Cardiac fibroblast (primary cell): ENCODE data around the gene ZNF275.
"Not testable (repeated sequence)": the region's sequence is repeated elsewhere in the genome, so short reads cannot be mapped to it uniquely, and the experiment has no call there.

Experiments used
- DNase-seq, 2 donors: peaks; one replicate each; pipeline versions ENCODE4 v3.0.0 to v3.0.0-alpha.2; 2010; ENCODE audit warnings: low read depth in 2 of 2
- H3K4me3 ChIP-seq, 2 donors: replicated peaks in 1 of 2; 1 replicate in 1 of 2; 2 replicates in 1 of 2; pipeline ENCODE4 v1.5.1; 2011; ENCODE audit warnings: low read depth in 2 of 2, low read length in 2 of 2, mild to moderate bottlenecking in 2 of 2, moderate library complexity in 1 of 2
- CTCF ChIP-seq: IDR thresholded peaks from one replicate; pipeline ENCODE4 v1.5.1; 2011; ENCODE audit warnings: low read depth, mild to moderate bottlenecking, low read length, inconsistent platforms

The ZNF275 gene

GRCh38 chrX:153312041-153312440 lies 21.9 kb upstream of the ZNF275 start:
- TF ChIP-seq CTCF: no peak
- no peak for DNase-seq
- no peak overlapping the region for H3K4me3 ChIP-seq

DNA sequence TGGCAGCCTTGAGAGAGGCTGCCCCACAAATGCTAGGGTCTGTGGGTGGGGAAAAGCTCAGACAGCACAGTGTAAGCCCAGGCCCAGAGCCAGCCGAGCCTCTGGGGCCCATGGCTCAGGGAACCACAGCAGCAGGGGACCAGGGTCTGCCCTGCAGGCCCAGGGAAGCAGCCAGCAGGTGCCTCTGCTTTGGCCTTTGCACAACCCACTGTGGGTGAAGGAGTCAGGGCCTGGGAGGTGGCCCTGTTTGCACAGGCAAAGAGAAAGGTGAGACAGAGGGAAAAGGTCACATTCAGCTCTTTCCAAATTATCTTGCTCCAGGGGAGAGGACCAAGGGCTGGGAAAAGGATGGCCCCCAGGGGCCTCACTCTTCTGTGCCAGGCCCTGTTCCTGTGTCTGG lies 21.1 kb upstream of the ZNF275 start:
- no peak for TF ChIP-seq CTCF
- no peak overlapping the region for H3K4me3 ChIP-seq
- DNase-seq: no peak

- H3K4me3 ChIP-seq: no peak overlapping the region
- no peak for DNase-seq
- TF ChIP-seq CTCF: no peak
These were observed 16.6 kb upstream of the ZNF275 start for GRCh38 chrX:153317306-153317705.

GRCh38 chrX:153317996-153318722 lies 15.8 kb upstream of the ZNF275 start:
- no peak overlapping the region for H3K4me3 ChIP-seq
- no peak for DNase-seq
- no peak for TF ChIP-seq CTCF

DNA sequence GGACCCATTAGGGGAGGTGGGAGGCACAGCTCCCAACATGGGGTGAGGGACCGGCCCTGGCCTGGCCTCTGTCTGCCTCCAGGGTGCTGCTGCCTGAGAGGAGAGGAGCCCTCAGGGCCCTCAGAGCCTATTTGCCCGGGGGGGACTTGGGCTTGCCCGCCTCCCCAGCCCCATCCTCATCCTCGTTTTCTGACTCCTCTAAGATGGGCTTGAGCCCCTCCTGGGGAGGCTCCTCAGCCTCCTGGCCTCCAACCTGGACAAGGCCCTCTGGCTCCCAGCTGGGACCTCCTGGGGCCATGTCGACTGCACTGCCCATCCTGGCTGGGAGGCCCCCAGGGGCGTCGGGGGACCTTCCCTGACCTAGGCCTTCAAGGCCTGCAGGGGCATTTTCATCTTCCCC lies 15.1 kb upstream of the ZNF275 start:
- H3K4me3 ChIP-seq: no peak overlapping the region
- TF ChIP-seq CTCF: no peak
- DNase-seq: no peak

DNA sequence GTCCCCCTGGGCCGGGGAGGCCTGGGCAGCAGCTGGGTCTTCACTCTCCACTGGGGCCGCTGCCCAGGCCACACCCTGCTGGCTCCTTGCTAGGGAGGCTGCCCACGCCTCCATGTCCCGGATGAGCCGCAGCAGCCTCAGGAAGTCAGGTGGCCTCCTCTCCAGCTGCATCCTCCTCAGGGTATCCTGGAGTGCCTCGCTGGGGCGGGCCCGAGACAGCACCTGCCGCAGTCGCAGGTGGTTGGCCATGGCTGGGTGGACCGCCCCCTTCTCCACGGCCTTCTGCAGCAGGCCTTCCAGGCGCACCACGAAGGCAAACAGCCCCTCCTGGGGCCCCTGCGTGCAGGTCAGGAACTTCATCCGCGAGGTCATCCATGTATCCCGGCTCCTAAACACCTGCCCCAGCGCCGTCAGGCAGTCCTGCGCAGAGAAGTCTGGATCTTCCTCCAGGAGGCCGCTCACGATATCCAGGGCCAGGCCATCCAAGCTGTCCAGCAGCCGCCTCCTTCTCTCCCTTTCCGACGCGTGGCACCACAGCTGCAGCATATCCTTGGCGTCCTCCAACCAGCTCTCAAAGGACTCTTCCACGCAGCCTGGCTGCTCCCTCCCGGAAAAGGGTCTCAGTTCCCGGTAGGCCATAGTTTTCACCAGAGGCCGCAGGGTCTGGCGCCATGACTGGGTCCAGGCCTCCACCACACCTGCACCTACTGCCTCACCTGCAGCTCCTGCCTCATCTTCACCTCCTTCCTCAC lies 14.5 kb upstream of the ZNF275 start:
- no peak overlapping the region for H3K4me3 ChIP-seq
- no peak for DNase-seq
- no peak for TF ChIP-seq CTCF

- not testable (repeated sequence) for H3K4me3 ChIP-seq, DNase-seq
These were observed 13.9 kb upstream of the ZNF275 start for GRCh38 chrX:153320047-153320443.
